A549 (cell line): Measurements from ENCODE around the gene ADA.

Source experiments
- CBX8 ChIP-seq: fragments of 200-600 bp; sonication (generic); IDR thresholded peaks from 2 replicates; pipeline ENCODE4 v1.6.1; 2016
- CEBPB ChIP-seq, 2 experiments: fragments of >200 bp in 1 of 2; sonication (Bioruptor Twin) in 1 of 2; formaldehyde crosslinking in 1 of 2; IDR thresholded peaks; 2 replicates each; pipeline ENCODE4 v1.6.1; 2012 to 2016
- EP300 ChIP-seq, 2 experiments: fragments of >200 bp; sonication (Bioruptor Twin); formaldehyde crosslinking; IDR thresholded peaks; 2 replicates in 1 of 2; 3 replicates in 1 of 2; pipeline ENCODE4 v1.6.1; 2016 to 2017
- FOSB ChIP-seq: fragments of 250-450 bp; sonication (Bioruptor Pico); IDR thresholded peaks from 2 replicates; pipeline ENCODE4 v1.5.0; 2020; ENCODE audit warnings: mild to moderate bottlenecking, moderate library complexity
- KDM5A ChIP-seq: fragments of 200-600 bp; sonication (generic); IDR thresholded peaks from 2 replicates; pipeline ENCODE4 v1.6.1; 2016; ENCODE audit warnings: antibody characterized with exemption, mild to moderate bottlenecking
- NFE2L2 ChIP-seq: fragments of 150-350 bp; conservative IDR thresholded peaks from 2 replicates; pipeline ENCODE4 v1.6.1; 2014; ENCODE audit warnings: low read length
- NPAS2 ChIP-seq: fragments of 250-450 bp; sonication (Bioruptor Pico); IDR thresholded peaks from 2 replicates; pipeline ENCODE4 v1.8.0; 2022; ENCODE audit warnings: mild to moderate bottlenecking, moderate library complexity, borderline replicate concordance
- RAD21 ChIP-seq, 2 experiments: fragments of >200 bp in 1 of 2; sonication (Bioruptor Twin) in 1 of 2; formaldehyde crosslinking in 1 of 2; IDR thresholded peaks in 1 of 2; conservative IDR thresholded peaks in 1 of 2; 2 replicates in 1 of 2; 3 replicates in 1 of 2; pipeline ENCODE4 v1.6.1; 2012 to 2018; ENCODE audit warnings: inconsistent platforms in 1 of 2
- RNF2 ChIP-seq: fragments of 200-600 bp; sonication (generic); IDR thresholded peaks from 2 replicates; pipeline ENCODE4 v1.6.1; 2016; ENCODE audit warnings: low read depth, mild to moderate bottlenecking, antibody characterized with exemption, moderate library complexity, borderline replicate concordance
- SMC3 ChIP-seq: fragments of >200 bp; sonication (Bioruptor Twin); formaldehyde crosslinking; IDR thresholded peaks from 3 replicates; pipeline ENCODE4 v1.6.1; 2018; ENCODE audit warnings: inconsistent platforms
- TF ChIP-seq, protein P1 (sequence below): fragments of >200 bp; sonication (Bioruptor Twin); formaldehyde crosslinking; IDR thresholded peaks from 3 replicates; pipeline ENCODE4 v1.5.1; 2016

DNA sequence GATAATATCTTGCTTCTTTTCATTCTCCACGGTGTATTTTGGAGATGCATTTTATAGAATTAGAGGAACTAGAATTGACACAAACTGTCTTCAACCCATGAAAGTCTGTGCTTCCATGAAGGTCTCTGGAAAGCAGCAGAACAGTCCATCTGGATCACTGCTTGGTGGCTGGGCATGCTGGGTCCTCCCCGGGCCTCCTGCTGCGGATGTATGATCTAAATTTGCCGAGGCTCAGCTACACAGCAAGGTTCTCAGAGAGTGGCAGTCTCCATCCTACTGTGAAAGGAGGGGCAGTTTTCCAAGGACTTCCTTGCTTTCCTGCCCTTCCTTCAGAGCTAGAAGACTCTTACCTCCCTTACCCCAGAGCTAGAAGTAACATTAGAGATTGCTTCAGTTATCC lies 54.0 kb downstream of the ADA start:
- TF ChIP-seq, protein P1, sequence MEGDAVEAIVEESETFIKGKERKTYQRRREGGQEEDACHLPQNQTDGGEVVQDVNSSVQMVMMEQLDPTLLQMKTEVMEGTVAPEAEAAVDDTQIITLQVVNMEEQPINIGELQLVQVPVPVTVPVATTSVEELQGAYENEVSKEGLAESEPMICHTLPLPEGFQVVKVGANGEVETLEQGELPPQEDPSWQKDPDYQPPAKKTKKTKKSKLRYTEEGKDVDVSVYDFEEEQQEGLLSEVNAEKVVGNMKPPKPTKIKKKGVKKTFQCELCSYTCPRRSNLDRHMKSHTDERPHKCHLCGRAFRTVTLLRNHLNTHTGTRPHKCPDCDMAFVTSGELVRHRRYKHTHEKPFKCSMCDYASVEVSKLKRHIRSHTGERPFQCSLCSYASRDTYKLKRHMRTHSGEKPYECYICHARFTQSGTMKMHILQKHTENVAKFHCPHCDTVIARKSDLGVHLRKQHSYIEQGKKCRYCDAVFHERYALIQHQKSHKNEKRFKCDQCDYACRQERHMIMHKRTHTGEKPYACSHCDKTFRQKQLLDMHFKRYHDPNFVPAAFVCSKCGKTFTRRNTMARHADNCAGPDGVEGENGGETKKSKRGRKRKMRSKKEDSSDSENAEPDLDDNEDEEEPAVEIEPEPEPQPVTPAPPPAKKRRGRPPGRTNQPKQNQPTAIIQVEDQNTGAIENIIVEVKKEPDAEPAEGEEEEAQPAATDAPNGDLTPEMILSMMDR, result no peak
- TF ChIP-seq NPAS2 (CRISPR knock-in tag) (no peak), RAD21 (conservative IDR thresholded peaks at IDR 0.05 in 1 of 2, IDR thresholded peaks at IDR 0.05 in 1 of 2) (no peak), KDM5A (no peak), EP300 (IDR thresholded peaks at IDR 0.05) (no peak), CBX8 (no peak), NFE2L2 (no peak), RNF2 (no peak), SMC3 (no peak), FOSB (no peak), CEBPB (IDR thresholded peaks at IDR 0.05) (no peak)
